M059J (cell line): ENCODE results near the gene SNED1. TPM values are rescaled to one million over a fixed set of nuclear protein-coding genes. Genes with fewer than 3 reads are reported as not detected.

Experiments
- DNase-seq: peaks from one replicate; pipeline ENCODE4 v3.0.0-alpha.2; 2012; ENCODE audit warnings: low read depth
- total RNA-seq: library from RNA; depleted of rRNA; stranded (reverse); fragments of >200 nt; shearing (Covaris generic); gene quantifications from 2 replicates; pipeline ENCODE4 v1.2.3, GENCODE V29; 2014

SNED1 gene
- total RNA-seq, 1 experiment from 2014 or later = 2.2 TPM

GRCh38 chr2:241006412-241006811 lies 8.0 kb downstream of the SNED1 start:
- no peak for DNase-seq

GRCh38 chr2:241007111-241007510 lies 8.7 kb downstream of the SNED1 start:
- DNase-seq = no peak

- no peak for DNase-seq
These were observed 9.7 kb downstream of the SNED1 start for GRCh38 chr2:241007880-241008710.

GRCh38 chr2:241008711-241009121 lies 10.3 kb downstream of the SNED1 start:
- no peak for DNase-seq

GRCh38 chr2:241009191-241009590 lies 10.8 kb downstream of the SNED1 start:
- no peak for DNase-seq

GRCh38 chr2:241009601-241010530 lies 11.4 kb downstream of the SNED1 start:
- DNase-seq = peak; percentile 87

- DNase-seq = no peak
These were observed 12.3 kb downstream of the SNED1 start for GRCh38 chr2:241010531-241011295.

- no peak for DNase-seq
These were observed 12.8 kb downstream of the SNED1 start for GRCh38 chr2:241011296-241011600.

- DNase-seq = no peak
These were observed 13.5 kb downstream of the SNED1 start for GRCh38 chr2:241011751-241012510.

GRCh38 chr2:241014224-241014623 lies 15.8 kb downstream of the SNED1 start:
- DNase-seq = no peak

- DNase-seq = no peak
These were observed 16.3 kb downstream of the SNED1 start for GRCh38 chr2:241014764-241015163.

- no peak for DNase-seq
These were observed 17.0 kb downstream of the SNED1 start for GRCh38 chr2:241015439-241015838.

- no peak for DNase-seq
These were observed 19.0 kb downstream of the SNED1 start for GRCh38 chr2:241017228-241017940.

GRCh38 chr2:241018051-241018891 lies 19.9 kb downstream of the SNED1 start:
- peak; percentile 32 for DNase-seq

GRCh38 chr2:241019441-241020139 lies 21.2 kb downstream of the SNED1 start:
- no peak for DNase-seq

- DNase-seq = no peak
These were observed 21.8 kb downstream of the SNED1 start for GRCh38 chr2:241020201-241020600.

- DNase-seq = no peak
These were observed 22.3 kb downstream of the SNED1 start for GRCh38 chr2:241020629-241021190.

- no peak for DNase-seq
These were observed 27.2 kb downstream of the SNED1 start for GRCh38 chr2:241025639-241026038.
